ENCODE results near the gene TXNL4A. TPM values are rescaled to one million over a fixed set of nuclear protein-coding genes. Genes with fewer than 3 reads are reported as not detected.

TXNL4A gene
- total RNA-seq, 1 experiment from 2014 or later, result 135 TPM

DNA sequence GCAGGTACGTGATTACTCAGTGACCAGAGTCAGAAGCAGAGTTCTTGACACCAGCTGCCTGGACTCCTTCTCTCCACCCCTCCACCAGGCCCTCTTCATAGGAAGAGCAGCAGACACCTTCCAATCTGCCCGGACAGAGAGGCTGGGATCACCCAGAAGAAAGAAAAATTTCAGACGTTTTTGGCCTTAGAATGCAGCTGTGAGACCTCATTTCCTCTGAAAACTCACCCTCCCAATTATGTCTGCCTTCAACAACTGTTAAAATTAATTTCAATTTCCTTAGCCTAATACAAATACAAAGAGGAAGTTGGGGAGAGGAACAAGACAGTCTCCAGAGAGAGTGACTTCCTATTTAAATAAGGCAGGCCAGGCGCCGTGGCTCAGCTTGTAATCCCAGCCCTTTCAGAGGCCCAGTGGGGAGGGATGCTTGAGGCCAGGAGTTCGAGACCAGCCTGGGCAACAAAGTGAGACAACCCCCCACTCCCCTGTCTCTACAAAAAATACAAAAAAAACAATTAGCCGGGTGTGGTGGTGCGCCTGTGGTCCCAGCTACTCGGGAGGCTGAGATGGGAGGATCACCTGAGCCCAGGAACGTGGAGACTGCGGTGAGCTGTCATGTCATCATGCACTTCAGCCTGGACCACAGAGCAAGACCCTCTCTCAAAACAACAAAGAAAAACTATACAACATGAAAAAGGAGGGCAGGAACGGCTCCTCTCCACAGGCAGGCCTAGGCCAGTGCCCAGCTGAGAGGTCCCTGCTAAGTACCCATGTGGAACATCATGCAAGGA is 38.5 kb downstream of the TXNL4A start:
- DNase-seq (ENCODE audit: low read depth), result no peak

DNA sequence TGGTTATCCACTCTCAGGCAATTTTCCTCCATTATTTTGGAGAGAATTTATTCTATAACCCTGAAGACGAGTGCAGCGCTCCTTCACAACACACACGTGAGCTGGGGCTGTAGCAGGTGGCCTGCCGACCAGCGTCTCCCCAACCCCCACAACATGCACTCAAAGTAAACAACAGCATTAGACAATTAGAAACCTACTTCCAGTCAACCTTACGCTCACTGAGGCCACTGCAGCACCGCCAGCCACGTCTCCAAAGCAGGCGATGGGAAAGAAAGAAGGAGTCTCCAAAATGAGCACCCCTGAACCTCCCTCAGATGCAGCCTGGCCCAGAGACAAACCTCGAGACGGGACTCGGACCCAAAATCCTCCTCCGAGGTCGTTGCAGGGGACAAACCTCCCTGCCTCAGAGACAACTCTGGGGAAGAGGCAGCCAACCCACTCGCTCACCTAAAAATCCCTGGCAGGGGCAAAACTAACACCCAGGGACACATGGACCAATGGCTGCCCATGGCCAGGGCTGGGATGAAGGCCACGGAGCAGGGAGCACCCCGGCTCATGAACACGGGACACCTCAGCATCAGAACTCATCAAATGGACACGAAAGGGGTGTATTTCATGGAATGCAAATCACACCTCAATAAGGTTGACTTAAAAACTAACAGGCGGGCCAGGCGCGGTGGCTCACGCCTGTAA is 39.5 kb downstream of the TXNL4A start:
- DNase-seq (ENCODE audit: low read depth), result no peak

DNA sequence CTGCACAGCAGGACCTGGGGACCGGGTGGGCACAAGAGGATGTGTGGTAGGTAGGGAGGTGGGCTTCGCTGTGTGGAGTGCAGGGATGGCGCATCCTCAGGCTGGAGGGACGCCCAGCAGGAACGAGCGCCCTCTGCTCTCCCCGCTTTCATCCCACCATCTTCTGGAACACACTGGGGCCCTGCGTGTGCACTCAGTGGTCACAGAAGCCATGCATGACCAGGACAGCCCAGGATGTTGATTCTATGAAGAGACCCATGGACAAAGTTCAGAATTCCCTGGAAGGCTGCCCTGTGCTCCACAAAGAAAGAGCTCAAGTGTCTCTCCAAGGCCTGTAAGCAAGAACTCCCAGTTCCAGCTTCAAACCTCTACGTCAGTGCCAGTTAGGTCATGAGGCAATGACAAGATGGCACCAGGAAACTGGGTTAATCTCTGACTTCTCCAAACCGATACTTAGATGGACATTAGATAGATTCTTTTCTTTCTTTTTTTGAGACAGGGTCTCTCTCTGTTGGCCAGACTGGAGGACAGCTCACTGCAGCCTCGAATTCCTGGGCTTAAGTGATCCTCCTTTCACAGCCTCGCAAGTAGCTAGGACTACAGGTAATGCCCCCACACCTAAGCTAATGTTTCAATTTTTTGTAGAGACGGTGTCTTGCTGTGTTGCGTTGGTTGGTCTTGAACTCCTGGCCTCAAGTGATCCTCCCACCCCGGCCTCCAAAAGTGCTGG is 40.3 kb downstream of the TXNL4A start:
- no peak for DNase-seq (ENCODE audit: low read depth)

DNA sequence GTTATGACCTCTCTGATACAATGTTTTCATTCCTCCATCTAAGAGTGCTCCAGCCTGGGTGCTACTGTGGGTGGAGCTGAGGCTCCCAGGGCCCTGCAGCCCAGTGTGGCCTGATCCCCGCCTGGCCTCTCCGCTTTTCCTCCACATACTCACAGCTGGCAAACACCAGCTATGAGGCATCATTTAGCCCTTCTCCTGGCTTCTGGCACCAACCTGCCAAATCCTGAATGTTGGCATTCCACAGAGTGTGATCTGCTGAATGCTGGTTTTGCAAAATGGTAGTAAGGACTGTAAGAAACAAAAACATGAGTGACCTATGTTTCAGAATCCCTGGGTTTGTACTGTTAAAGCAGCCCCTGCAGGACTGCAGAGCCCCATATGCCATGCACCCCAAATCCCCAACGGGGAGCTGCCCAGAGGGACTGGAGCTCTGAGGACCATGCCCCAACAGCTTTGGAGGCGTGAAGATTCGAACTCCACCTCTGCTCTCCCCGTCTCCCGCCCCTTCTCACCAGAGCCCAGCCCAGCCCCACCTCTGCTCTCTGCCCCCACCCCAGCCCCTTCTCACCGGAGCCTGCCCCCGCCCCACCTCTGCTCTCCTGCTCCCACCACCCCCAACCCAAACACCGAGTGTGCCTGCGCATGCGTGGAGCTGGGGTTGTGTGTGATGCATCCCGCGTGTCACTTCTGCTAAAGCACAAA is 41.2 kb downstream of the TXNL4A start:
- DNase-seq (ENCODE audit: low read depth), result no peak

DNA sequence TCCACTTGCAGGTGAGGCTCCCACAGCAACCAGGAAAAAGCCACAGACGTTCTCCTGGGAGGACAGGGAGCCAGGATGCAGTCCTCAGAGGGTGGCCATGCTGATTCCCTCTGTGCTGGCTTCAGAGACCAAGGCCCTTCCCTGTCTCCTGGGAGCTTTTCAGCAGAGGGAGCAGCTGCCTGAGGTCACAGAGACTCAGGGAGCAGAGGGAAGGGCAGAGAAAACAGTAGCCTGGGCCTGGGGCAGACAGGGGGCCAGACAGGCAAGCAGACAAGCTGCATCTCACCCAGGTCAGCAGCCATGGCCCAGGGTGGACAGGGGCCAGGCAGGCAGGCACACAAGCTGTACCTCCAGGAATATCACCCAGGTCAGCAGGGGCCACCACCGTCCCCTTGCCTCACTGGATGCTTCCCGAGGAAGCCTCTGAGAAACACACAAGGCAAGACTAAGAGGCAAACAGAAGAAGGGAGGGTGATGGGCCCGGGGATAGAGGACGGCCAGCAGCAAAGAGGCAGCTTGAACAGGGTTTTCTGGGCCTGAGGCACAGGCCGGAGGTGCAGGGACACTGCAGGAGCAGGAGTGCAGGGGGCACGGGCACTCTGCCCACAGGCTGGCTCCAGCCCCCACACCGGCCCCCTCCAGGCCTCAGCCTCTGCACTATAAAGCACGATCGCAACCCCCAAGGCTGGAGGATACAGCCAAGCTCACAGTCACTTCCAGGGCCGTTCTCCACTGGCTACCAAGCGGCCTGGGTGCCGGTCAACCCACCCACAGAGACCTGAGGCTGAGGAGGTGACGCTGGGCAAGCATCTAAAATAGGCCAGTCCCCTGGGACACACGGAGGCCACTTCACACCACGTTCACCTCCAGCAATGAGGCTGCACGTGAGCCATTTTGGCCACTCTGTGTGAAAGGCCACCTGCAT is 43.0 kb downstream of the TXNL4A start:
- no peak for DNase-seq (ENCODE audit: low read depth)

DNA sequence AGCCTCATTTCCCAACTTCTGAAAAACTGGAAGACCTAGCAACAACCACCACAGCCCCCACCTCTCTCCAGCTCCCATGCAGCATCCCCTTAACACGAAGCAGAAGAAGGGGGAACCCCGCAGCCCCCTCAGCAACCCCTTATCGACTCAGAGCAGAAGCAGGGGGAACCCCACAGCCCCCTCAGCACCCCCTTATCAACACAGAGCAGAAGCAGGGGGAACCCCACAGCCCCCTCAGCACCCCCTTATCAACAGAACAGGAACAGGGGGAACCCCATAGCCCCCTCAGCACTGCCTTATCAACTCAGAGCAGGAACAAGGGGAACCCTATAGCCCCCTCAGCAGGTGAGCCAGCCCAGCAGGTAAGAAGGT is 43.6 kb downstream of the TXNL4A start:
- no peak for DNase-seq (ENCODE audit: low read depth)

DNA sequence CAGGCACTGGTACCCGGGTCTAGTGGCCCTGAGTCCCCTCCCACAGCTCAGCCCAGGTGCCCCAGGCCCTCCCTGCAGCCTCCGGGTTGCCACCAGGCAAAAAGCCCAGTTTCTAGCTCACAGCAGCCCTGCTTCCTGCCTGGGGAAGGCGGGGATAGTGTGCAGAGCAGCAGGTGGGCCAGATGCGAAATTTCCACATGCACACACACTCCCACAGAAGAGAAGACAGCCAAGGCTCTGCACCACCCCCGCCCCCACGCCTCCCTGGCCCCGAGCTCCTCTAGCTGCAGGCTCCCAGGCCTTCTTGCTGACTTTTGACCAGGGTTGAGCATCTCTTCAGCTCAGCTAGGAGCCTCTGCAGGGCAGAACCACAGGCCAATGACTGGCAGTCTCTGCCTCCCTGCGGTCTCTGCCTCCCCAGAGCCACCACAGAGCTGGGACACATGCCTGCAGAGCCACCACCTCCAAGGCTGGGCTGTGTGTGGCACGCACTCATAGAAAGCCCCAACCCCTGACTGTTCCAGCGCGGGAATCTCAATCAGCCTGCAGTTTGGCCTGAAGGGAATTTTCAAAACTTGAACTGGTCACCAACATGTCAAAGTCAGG is 44.1 kb downstream of the TXNL4A start:
- no peak for DNase-seq (ENCODE audit: low read depth)

DNA sequence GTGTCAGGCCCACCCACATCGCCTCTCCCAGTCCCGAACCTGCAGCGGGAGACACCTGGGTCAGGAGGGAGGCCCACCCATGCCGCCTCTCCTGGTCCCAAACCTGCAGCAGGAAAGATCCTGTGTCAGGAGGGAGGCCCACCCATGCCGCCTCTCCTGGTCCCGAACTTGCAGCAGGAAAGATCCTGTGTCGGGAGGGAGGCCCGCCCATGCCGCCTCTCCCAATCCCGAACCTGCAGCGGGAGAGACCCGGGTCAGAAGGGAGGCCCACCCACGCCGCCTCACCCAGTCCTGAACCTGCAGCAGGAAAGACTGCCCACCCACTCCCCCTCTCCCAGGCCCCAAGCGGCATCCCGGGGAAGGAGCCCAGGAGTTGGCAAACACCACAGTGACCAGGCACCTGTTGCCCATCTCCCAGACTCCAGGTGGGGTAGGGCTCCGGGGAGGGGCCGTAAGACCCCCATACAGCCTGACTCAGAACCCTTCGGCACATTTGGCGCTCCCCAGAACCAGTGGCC is 44.7 kb downstream of the TXNL4A start:
- no peak for DNase-seq (ENCODE audit: low read depth)

DNA sequence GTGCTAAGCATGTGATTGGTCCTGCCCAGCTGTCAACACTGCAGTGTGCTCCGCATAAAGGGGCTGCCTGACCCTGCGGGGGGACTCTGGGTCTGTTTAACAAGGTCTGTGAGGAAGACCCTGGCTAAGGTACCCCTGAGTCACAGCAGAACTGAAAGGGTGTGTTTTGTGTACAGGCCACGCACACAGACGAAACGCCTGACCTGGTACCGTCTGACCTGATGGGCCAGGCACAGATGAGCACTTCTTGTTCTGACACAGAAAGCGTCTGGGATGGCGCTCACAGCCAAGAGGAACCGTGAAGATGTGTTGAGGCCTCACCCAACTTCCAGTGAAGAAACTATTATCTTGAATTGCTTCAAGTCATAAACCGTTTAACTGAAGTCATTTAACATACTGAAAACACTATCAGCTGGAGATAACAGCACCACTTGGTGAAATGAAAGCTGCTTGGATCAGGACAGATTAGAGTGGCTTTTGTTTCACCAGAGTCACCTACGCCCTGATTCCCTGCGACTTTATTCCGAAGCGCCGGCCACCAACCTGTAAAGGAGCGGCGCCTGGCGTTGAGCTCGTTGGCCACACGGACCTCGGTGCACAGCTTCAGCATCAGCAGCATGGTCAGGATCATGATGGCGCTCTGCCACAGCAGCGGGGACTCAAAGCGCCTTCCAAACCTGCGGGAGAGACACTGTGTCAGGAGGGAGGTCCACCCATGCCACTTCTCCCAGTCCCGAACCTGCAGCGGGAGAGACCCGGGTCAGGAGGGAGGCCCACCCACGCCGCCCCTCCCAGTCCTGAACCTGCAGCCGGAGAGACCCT is 45.4 kb downstream of the TXNL4A start:
- no peak for DNase-seq (ENCODE audit: low read depth)

DNA sequence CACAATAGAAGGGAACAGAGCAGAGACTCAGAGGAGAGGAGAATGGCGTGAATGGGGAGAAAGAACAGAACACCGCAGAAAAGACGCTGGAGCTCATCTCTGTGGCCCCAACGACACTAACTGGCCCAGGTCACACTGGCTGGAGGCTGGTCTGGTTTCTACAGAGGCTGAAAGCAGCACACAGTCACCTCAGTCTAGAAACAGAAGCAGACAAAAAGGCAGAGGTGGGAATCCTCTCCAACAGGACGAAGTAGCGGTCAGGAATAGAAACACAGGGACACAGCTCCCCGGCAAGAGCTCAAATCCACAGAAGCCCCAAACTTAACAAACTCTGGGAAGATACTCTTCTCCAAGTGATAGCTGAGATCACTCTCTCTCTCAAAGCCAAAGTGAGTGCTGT is 46.2 kb downstream of the TXNL4A start:
- no peak for DNase-seq (ENCODE audit: low read depth)

DNA sequence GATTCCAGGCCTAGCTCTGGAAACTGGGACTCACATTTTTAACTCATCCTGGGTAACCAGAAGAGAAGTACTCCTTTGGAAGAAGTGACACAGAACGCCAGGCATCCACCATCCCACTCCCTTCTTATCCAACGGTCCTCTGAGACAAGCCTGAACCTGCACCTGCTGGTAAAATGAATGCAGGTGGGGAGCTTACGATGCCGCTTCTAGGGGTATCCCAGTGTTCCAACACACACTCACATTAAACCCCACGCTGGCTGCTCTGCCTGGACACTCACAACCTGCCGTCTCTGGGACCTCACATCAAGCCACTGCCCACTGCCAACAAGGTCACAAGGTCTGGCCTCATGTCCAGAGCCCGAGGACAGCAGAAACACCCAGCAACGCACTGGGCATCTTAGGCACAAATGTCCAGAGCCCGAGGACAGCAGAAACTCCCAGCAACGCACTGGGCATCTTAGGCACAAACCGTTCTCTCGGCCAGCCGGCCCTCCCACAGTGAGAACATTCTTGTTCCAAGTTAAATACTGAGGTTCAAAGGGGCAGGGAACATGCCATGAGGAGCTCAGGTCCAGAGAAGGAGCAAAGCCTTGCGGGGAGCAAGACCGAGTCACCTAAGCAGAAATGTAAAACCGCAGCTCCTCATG is 46.8 kb downstream of the TXNL4A start:
- DNase-seq (ENCODE audit: low read depth), result no peak

DNA sequence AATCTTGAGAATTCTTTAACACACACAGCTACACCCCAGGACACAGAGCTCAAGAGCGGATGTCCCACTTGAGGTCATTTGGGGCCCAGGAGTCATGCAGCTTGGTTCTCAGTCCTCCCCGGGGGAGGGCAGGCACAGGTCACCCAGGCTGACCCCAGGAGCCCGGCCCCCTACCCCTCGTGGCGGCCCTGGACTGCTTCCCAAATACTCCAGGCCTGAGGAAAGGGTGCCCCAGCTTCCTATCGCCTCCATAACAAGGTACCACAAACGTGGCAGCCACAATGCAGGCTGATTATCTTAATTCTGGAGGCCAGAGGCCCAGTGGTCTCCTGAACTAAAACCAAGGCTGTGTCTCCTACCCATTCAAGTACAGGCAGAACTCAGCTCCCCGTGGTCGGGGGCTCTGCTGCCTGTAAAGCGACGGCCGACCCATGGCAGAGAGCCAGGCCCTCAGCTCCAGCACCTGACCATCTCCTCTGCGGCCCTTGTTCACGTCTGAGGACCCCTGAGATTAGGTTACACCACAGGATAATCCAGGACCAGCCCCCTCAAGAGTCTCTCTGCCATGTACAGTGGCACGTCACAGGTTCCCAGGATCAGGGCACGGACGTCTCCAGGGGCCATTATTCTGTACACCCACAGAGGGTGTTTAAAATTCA is 47.4 kb downstream of the TXNL4A start:
- no peak for DNase-seq (ENCODE audit: low read depth)

DNA sequence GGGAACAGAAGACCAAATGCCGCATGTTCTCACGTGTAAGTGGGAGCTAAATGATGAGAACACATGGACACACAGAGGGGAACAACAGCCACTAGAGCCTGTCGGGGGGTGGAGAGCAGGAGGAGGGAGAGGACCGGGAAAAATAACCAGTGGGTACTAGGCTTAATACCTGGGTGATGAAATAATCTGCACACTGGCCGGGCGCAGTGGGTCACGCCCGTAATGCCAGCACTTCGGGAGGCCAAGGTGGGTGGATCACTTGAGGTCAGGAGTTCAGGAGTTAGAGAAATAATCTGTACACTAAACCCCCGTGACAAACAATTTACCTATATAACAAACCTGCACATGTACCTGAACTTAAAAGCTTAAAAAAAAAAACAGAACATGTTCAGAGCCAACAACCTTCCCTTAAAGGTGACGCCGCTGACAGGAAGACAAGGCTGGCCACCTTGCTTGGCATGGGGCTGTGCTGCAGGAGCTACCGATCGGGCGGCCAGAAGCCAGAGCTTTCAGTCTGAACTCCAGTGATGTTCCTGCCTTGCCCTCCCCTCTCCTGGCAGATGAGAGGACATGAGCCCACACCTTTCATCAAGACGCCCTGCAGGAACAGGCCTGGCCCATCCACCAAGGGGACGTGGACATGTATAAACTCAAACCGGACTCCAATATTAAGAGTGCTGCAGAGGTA is 48.1 kb downstream of the TXNL4A start:
- DNase-seq (ENCODE audit: low read depth), result no peak

DNA sequence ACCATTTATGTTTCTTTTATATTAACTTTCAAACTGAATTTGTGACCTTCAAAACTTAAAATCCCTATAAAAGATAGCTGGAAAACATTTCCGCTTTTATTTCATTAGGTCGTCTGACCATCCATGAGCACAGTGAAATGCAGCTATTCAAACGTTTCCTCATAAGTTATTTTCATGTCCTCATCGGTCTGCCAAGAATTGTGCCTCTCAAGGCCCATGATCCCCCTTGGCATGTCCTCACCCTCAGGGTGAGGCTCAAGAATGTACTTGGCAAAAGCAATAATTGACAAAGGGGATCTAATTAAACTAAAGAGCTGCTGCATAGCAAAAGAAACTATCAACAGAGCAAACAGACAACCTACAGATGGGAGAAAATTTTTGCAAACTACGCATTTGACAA is 49.3 kb downstream of the TXNL4A start:
- DNase-seq (ENCODE audit: low read depth), result no peak

DNA sequence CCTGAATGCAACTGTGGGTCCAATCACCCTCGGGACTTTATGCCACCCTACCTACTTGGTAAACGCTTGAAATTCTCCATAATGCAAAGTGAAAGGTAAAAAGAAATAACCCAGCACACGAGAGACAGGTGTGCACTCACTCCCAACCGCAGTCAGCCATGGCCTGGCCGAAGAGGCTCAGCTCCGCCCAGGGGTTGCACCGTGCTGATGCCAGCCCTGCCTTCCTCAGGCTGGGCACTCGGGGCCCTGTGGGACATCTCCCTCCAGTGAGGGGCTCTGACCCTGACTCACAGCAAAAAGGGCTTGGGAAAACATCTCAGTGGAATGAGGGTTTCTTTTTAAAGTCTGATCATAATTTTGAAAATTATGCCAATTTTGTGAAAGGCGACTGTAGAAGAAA is 50.2 kb downstream of the TXNL4A start:
- no peak for DNase-seq (ENCODE audit: low read depth)

DNA sequence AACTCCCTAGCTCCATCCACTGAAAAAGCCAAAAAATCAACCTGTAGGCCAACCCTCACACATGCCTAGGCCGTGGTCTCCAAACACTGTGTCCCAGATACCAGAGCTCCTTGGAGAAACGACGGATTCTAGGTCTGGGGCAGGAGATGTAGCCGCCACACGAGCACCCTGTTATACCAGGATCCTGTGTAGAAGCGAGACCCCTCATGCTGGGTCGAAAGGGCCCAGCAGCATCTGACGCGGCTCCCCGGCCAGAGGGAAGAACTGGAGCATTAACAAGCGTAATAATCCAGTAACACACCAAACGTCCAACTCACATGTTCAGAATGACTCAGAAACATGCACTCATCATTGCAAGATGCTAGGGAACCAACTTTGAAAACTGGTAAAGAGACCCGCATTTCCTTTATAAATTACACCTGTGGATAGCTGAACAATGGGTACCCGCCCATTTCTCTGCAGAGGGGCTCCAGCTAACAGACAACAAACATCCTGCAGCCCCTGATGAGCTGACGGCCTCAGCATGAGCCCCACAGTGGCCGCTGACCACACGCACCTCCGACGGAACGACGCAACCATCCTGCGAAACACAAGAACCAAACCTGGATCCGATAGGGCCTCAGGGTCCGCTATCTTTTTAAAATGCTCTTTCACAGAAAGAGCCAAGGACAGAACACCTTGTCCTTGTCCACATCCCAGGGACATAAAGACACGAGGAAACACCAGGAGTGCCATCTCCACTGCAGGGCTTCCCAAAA is 51.1 kb downstream of the TXNL4A start:
- no peak for DNase-seq (ENCODE audit: low read depth)

DNA sequence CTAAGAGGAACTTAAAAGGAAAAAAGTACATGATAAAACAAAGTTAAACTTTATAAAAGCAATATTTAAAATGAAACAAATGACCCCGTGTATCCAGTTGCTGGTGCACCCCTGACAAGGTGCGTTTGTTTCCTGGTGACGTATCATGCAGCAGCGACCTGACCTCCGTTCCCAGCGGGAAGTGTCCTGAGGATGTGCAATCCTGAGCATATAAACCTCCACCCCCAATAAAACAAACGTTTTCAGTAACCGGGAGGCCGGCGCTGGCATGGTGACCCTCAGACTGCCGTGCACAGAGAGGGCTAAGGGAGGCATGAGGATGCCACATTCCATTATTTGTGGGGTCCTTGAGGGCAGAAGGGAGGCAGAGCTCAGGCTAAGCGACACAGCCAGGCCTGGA is 51.7 kb downstream of the TXNL4A start:
- DNase-seq (ENCODE audit: low read depth), result no peak
